K562 (cell line): Measurements from ENCODE around the gene CAPS. TPM values are rescaled to one million over a fixed set of nuclear protein-coding genes. Genes with fewer than 3 reads are reported as not detected.
A peak's percentile ranks its signal among the peaks of the same experiment; 100 is the strongest.

ENCODE experiments used
- ATAC-seq: fragments of 200-7000 bp; cut with Tn5 transposase; 3 replicates; pipeline ENCODE4 v1.9.1; 2020; ENCODE audit warnings: moderate library complexity
- BruUV-seq: library from RNA; stranded (reverse); fragments of 400-500 nt; replicated peaks from 2 replicates; lab custom pipeline; 2021; lab: Mats Ljungman, UMichigan
- CTCF ChIA-PET: fragments of 300-600 bp; formaldehyde crosslinking; extraction: SDS; loops from one replicate; lab custom pipeline; 2021; ENCODE audit warnings: low intra/inter-chr PET ratio; lab: Yijun Ruan, JAX
- POLR2A ChIA-PET: fragments of 300-600, 350-650 bp; sonication (Branson Sonifier 250); formaldehyde crosslinking; extraction: SDS; loops from one replicate; lab custom pipeline; 2021; ENCODE audit warnings: antibody characterized with exemption, inconsistent platforms; lab: Yijun Ruan, JAX
- DNase-seq, 4 experiments: peaks; one replicate each; pipeline versions ENCODE4 v3.0.0 to v3.0.0-alpha.2; 2011 to 2018; ENCODE audit warnings: low spot score in 3 of 4, mixed read lengths in 3 of 4; ENCODE audit errors: extremely low read depth in 1 of 4
- FAIRE-seq: peaks from 2 replicates; lab custom pipeline; 2011; peaks lifted over from hg19 to GRCh38; lab: Jason Lieb, UNC
- H2AFZ ChIP-seq: 2 replicates; pipeline ENCODE4 v1.6.0; 2011; ENCODE audit warnings: low read depth, low read length, control low read depth, inconsistent platforms
- H3K27ac ChIP-seq: fragments of 200-600 bp; 3 replicates; pipeline ENCODE4 v1.8.0; 2011; ENCODE audit warnings: low read depth, mild to moderate bottlenecking, control low read depth, inconsistent platforms, low read length, moderate library complexity, mixed read lengths; ENCODE audit errors: extremely low read depth
- H3K27me3 ChIP-seq, 2 experiments: fragments of 300-600 bp in 1 of 2; 2 replicates in 1 of 2; 3 replicates in 1 of 2; pipeline versions ENCODE4 v1.6.0 to v1.8.0; 2011; ENCODE audit warnings: inconsistent platforms in 2 of 2, low read length in 2 of 2, mild to moderate bottlenecking in 1 of 2, mixed read lengths in 1 of 2, moderate library complexity in 1 of 2; ENCODE audit not compliant: control insufficient read depth in 2 of 2, insufficient read depth in 2 of 2
- H3K36me3 ChIP-seq: fragments of 300-600 bp; 3 replicates; pipeline ENCODE4 v1.8.0; 2011; ENCODE audit warnings: mild to moderate bottlenecking, low read length, inconsistent platforms; ENCODE audit not compliant: control insufficient read depth, insufficient read depth
- H3K4me1 ChIP-seq, 2 experiments: fragments of 200-600 bp in 1 of 2; replicated peaks in 1 of 2; 2 replicates in 1 of 2; 3 replicates in 1 of 2; pipeline versions ENCODE4 v1.5.1 to v1.8.0; 2011; ENCODE audit warnings: inconsistent platforms in 2 of 2, low read length in 2 of 2, mild to moderate bottlenecking in 1 of 2, mixed read lengths in 1 of 2, moderate library complexity in 1 of 2; ENCODE audit not compliant: control insufficient read depth in 2 of 2, insufficient read depth in 2 of 2
- H3K4me2 ChIP-seq: 2 replicates; pipeline ENCODE4 v1.6.1; 2011; ENCODE audit warnings: low read length, control low read depth, inconsistent platforms, mixed read lengths; ENCODE audit not compliant: insufficient read depth
- H3K4me3 ChIP-seq: fragments of 200-600 bp; sonication (generic), shearing (Covaris generic); 2 replicates; pipeline ENCODE4 v1.5.1; 2016; ENCODE audit warnings: control low read depth, inconsistent platforms
- H3K79me2 ChIP-seq: fragments of 200-600 bp; 3 replicates; pipeline ENCODE4 v1.8.0; 2011; ENCODE audit warnings: low read length, inconsistent platforms; ENCODE audit not compliant: control insufficient read depth, insufficient read depth
- H3K9ac ChIP-seq, 2 experiments: 2 replicates each; pipeline versions ENCODE4 v1.6.0 to v1.6.1; 2011; ENCODE audit warnings: low read depth in 2 of 2, low read length in 2 of 2, control low read depth in 1 of 2, inconsistent platforms in 1 of 2, mild to moderate bottlenecking in 1 of 2, mixed read lengths in 1 of 2; ENCODE audit not compliant: insufficient read depth in 1 of 2
- H3K9me1 ChIP-seq: one replicate; pipeline ENCODE4 v1.6.0; 2011; ENCODE audit warnings: inconsistent platforms, mild to moderate bottlenecking, low read length, moderate library complexity; ENCODE audit not compliant: control insufficient read depth, insufficient read depth
- H3K9me3 ChIP-seq: replicated peaks from 2 replicates; pipeline ENCODE4 v1.5.1; 2011; ENCODE audit warnings: low read depth, low read length, inconsistent platforms; ENCODE audit not compliant: control insufficient read depth, insufficient read depth
- H4K20me1 ChIP-seq: replicated peaks from 2 replicates; pipeline ENCODE4 v1.6.1; 2011; ENCODE audit warnings: low read length, inconsistent platforms, mixed read lengths; ENCODE audit not compliant: control insufficient read depth, insufficient read depth
- ARID1B ChIP-seq: fragments of 450-650 bp; IDR thresholded peaks from 2 replicates; pipeline ENCODE4 v1.6.1; 2016; ENCODE audit warnings: antibody characterized with exemption, mild to moderate bottlenecking, inconsistent platforms
- ETV5 ChIP-seq: sonication (generic); formaldehyde crosslinking; IDR thresholded peaks from 2 replicates; pipeline ENCODE4 v1.4.0; 2020; ENCODE audit warnings: low read depth, mild to moderate bottlenecking, missing genetic modification reagents
- ETV6 ChIP-seq, 3 experiments: fragments of 150-350 bp in 1 of 3; sonication (generic) in 1 of 3; formaldehyde crosslinking in 1 of 3; IDR thresholded peaks; 2 replicates each; pipeline versions ENCODE4 v1.6.1 to v1.8.0; 2014 to 2022; ENCODE audit warnings: borderline replicate concordance in 2 of 3, low read depth in 2 of 3, antibody characterized with exemption in 1 of 3, low read length in 1 of 3, mild to moderate bottlenecking in 1 of 3, missing genetic modification reagents in 1 of 3
- HDAC1 ChIP-seq, 2 experiments: fragments of 450-650 bp; IDR thresholded peaks; 2 replicates each; pipeline ENCODE4 v1.6.1; 2016 to 2017; ENCODE audit warnings: inconsistent platforms in 1 of 2, mild to moderate bottlenecking in 1 of 2, moderate library complexity in 1 of 2
- JUND ChIP-seq, 2 experiments: IDR thresholded peaks; 2 replicates in 1 of 2; 3 replicates in 1 of 2; pipeline ENCODE4 v1.6.1; 2011; ENCODE audit warnings: borderline replicate concordance in 2 of 2, low read depth in 2 of 2, low read length in 2 of 2, improper control_type of control experiment in 1 of 2, missing biosample characterization in 1 of 2, missing genetic modification characterization in 1 of 2, missing genetic modification reagents in 1 of 2
- PHB2 ChIP-seq: fragments of 450-650 bp; IDR thresholded peaks from 2 replicates; pipeline ENCODE4 v1.6.1; 2017; ENCODE audit warnings: low read depth
- RBBP5 ChIP-seq: fragments of 200-600 bp; sonication (generic); IDR thresholded peaks from 2 replicates; pipeline ENCODE4 v1.6.1; 2012; ENCODE audit warnings: borderline replicate concordance, mild to moderate bottlenecking, low read length, control low read depth, inconsistent platforms; ENCODE audit not compliant: insufficient read depth, poor library complexity, severe bottlenecking
- SMAD4 ChIP-seq: fragments of 250-450 bp; sonication (Bioruptor Pico); conservative IDR thresholded peaks from 2 replicates; pipeline ENCODE4 v1.8.0; 2021; ENCODE audit warnings: inconsistent platforms, mild to moderate bottlenecking, moderate library complexity
- TCF7L2 ChIP-seq: fragments of 150-350 bp; IDR thresholded peaks from 2 replicates; pipeline ENCODE4 v1.6.1; 2016; ENCODE audit warnings: low read depth, mild to moderate bottlenecking, low read length, moderate library complexity
- ZEB2 ChIP-seq: fragments of 450-650 bp; IDR thresholded peaks from 2 replicates; pipeline ENCODE4 v1.6.1; 2016
- ZNF583 ChIP-seq: fragments of 250-450 bp; sonication (Bioruptor Pico); IDR thresholded peaks from 2 replicates; pipeline ENCODE4 v1.4.0; 2020
- ZNF766 ChIP-seq: fragments of 200-800 bp; sonication (Bioruptor generic); conservative IDR thresholded peaks from 2 replicates; pipeline ENCODE4 v1.6.1; 2016; ENCODE audit warnings: missing genetic modification characterization, missing compliant biosample characterization
- WGBS: fragments of 100-300 bp; shearing (Covaris generic); methylation state at CpG from one replicate; pipeline ENCODE4 v1.1.6; 2016; ENCODE audit warnings: low coverage, mixed read lengths; ENCODE audit not compliant: insufficient coverage; ENCODE audit errors: missing lambda C conversion rate; 5-methylcytosine and 5-hydroxymethylcytosine counted together
- in situ Hi-C: fragments of 300-500 bp; cut with MboI; formaldehyde crosslinking; loops from 4 replicates; pipeline ENCODE4 v1.15.0; 2018; ENCODE audit warnings: inconsistent platforms, mixed read lengths
- intact Hi-C: fragments of 100-400 bp; cut with micrococcal nuclease; formaldehyde crosslinking; loops from 2 replicates; pipeline ENCODE4 v1.14.2; 2022
- polyA plus RNA-seq, 8 experiments: library from polyadenylated mRNA; depleted of rRNA in 4 of 8; stranded (reverse) in 5 of 8; unstranded in 3 of 8; fragments of >200 nt; fragmentation: Nextera tagmentation in 2 of 8; fragmentation: Illumina TruSeq in 1 of 8; extraction: Ambion mirVana in 2 of 8; extraction: Trizol in 1 of 8; gene quantifications; 2 replicates each; pipeline versions ENCODE4 v1.2.1 to v1.2.3, GENCODE V29; 2011 to 2014; ENCODE audit warnings: inconsistent platforms in 1 of 8, missing spikeins in 1 of 8
- total RNA-seq, 7 experiments: library from RNA; depleted of rRNA in 6 of 7; stranded (reverse); fragments of >200 nt in 6 of 7; fragmentation: Illumina TruSeq in 2 of 7; extraction: Trizol in 2 of 7; gene quantifications; 2 replicates each; pipeline versions ENCODE4 v1.2.1 to v1.2.3, GENCODE V29; 2011 to 2021; ENCODE audit warnings: low replicate concordance in 1 of 7
- TF ChIP-seq, protein P1 (sequence below): conservative IDR thresholded peaks from 2 replicates; pipeline ENCODE4 v1.6.1; 2011; ENCODE audit warnings: low read depth, mild to moderate bottlenecking, low read length; ENCODE audit not compliant: control insufficient read depth

The CAPS gene
- total and polyA plus RNA-seq, 9 of the 15 experiments (the other 6 are each of a cell fraction or from before 2014, with no cell fraction given) = 0.15 to 4.0 (median 0.91) TPM

DNA sequence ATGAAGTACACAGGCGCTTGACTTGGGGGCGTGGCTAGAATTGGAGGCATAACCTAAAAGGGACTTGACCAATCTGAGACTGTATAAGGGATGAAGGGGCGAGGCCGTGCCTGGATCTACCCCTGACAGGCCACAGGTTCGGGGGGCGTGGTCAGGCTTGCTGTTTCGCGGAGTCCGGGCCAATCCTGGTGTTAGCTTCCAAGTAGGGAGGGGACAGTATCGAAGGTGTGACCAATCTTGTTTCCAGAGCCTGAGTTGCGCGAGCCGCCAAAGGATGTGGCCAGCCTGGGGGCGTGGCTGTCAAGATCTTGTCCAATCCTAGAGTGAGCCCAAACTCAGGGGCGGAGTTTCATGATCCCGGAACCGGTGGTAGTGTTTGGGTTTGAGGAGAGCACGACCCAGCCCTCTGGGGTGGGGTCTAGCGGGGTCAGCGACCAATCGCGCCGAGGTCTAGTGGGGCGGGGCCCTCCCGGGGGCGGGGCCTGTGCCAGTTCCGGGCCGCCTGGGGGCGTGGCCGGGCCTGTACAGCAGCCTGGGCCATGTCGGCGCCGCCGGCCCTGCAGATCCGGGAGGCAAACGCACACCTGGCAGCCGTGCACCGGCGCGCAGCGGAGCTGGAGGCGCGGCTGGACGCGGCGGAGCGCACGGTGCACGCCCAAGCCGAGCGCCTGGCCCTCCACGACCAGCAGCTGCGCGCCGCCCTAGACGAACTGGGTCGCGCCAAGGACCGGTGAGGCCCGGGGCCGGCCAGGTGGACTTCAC, 9.5 kb upstream of the CAPS start, which contains the start of gene VMAC (continued):
- TF ChIP-seq PHB2 (no peak), TCF7L2 (0 out of 2 replicates have a peak, but pooled peaks have one; percentile 39), RBBP5 (peak; percentile 58), ZNF583 (CRISPR knock-in tag) (no peak), ARID1B (no peak)

DNA sequence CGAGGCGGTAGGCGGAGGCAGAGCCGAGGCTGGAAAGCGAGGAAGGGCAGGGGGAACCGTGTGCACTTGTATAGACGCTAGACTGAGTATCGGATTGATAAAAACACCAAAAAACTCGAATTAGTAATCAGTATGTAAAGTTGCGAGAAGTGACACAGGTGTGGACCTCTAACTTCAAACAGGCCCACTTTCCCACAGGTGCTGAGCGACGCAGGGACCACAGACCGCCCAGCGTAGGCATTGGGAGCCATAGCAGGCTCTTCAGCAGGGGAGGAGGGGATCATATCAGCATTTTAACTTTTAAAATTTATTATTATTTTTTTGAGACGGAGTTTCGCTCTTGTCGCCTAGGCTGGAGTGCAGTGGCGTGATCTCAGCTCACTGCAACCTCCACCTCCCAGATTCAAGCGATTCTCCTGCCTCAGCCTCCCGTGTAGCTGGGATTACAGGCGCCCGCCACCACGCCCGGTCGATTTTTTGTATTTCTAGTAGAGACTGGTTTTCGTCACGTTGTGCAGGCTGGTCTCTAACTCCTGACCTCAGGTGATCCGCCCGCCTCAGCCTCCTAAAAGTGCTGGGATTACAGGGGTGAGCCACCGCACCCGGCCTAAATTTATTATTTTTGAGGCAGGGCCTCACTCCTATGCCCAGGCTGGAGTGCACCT, 8.8 kb upstream of the CAPS start:
- H2AFZ ChIP-seq = peak overlapping the region; percentile 71
- WGBS = 35% methylated on average over 29 of the region's 31 CpGs
- ChIA-PET POLR2A (interaction anchor here (2.9 to 3.1 kb wide), 3 partner anchors 13 to 187 kb away, joined by 8 to 28 read pairs (median 17); partner anchors contain the start of gene DUS3L), CTCF (no interaction called here)
- no peaks in the 10 kb centered on the region for H3K9me1 ChIP-seq
- intact Hi-C loops (loop anchor here (2.0 kb wide), 1 partner anchor 74 kb away; the partner anchor contains the start of gene RANBP3), in situ Hi-C loops (no loop called here)
- H3K27ac ChIP-seq = peak overlapping the region; percentile 63; the same call in 2 of the 3 replicates
- H3K36me3 ChIP-seq = peaks cover 24% of the 10 kb centered on the region; the same call in 2 of the 3 replicates
- H3K9me3 ChIP-seq = no peaks in the 10 kb centered on the region
- peak overlapping the region; percentile 71 to 93 for H3K9ac ChIP-seq
- peak overlapping the region; percentile 90 for H3K4me3 ChIP-seq
- no peak for DNase-seq
- H3K4me1 ChIP-seq = peaks cover 4 to 30% of the 10 kb centered on the region in 2 experiments; a peak in 4 of 5 replicates
- no peaks in the 10 kb centered on the region for H3K27me3 ChIP-seq
- H3K4me2 ChIP-seq = peak overlapping the region; percentile 91
- BruUV-seq = TSS peak; percentile 76
- peaks cover 3% of the 10 kb centered on the region; the same call in 1 of the 2 replicates for H4K20me1 ChIP-seq
- ATAC-seq = no peak
- peaks cover 32% of the 10 kb centered on the region for H3K79me2 ChIP-seq
- FAIRE-seq = no peak
- TF ChIP-seq, protein P1, sequence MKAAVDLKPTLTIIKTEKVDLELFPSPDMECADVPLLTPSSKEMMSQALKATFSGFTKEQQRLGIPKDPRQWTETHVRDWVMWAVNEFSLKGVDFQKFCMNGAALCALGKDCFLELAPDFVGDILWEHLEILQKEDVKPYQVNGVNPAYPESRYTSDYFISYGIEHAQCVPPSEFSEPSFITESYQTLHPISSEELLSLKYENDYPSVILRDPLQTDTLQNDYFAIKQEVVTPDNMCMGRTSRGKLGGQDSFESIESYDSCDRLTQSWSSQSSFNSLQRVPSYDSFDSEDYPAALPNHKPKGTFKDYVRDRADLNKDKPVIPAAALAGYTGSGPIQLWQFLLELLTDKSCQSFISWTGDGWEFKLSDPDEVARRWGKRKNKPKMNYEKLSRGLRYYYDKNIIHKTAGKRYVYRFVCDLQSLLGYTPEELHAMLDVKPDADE = 0 out of 2 replicates have a peak, but pooled peaks have one; percentile 48
- TF ChIP-seq ZEB2 = 0 out of 2 replicates have a peak, but pooled peaks have one; percentile 34
- TF ChIP-seq SMAD4 (CRISPR knock-in tag) = 0 out of 2 replicates have a peak, but pooled peaks have one; percentile 2
- TF ChIP-seq ZNF766 (CRISPR knock-in tag) = no peak
- TF ChIP-seq HDAC1 (IDR thresholded peaks at IDR 0.05) = 0 out of 4 replicates have a peak, but pooled peaks of 1 of the 2 experiments have one; percentile 5
- TF ChIP-seq JUND (IDR thresholded peaks at IDR 0.05; ENCODE audit: borderline replicate concordance, low read depth, low read length) = no peak
- no peak for TF ChIP-seq JUND (tag; IDR thresholded peaks at IDR 0.05; ENCODE audit: borderline replicate concordance, low read depth, low read length)
- TF ChIP-seq RBBP5 = peak; percentile 22
- no peak for TF ChIP-seq ETV6 (IDR thresholded peaks at IDR 0.05; ENCODE audit: borderline replicate concordance in 1 of 2, low read depth in 2 of 2, low read length in 1 of 2)
- TF ChIP-seq ETV6 (CRISPR knock-in tag; IDR thresholded peaks at IDR 0.05; ENCODE audit: borderline replicate concordance) = no peak
- TF ChIP-seq ETV5 (CRISPR knock-in tag) = 0 out of 2 replicates have a peak, but pooled peaks have one; percentile 9
